ENCODE measurements around the gene HLX.

The HLX gene

DNA sequence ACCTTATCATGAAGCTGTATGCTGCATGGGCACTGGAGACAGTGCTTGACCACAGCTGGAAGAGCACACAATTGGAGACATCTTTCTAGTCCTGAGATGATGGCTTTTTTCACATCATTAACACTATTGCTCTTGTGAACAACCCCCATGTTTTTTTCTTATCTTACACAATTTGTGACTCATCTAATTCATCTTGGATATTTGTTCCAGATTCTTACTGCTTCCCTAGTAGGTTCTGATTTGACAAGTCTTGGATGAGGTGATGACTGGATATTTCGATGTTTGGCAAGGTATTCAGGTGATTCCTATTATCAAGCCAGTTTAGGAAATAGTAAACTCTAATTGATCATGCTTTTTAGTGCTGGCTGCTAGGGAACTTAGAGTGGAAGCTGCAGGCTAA is 23.7 kb downstream of the HLX start:
- DNase-seq (ENCODE audit: extremely low read depth, low read depth), result no peak
- TF ChIP-seq, protein P1, sequence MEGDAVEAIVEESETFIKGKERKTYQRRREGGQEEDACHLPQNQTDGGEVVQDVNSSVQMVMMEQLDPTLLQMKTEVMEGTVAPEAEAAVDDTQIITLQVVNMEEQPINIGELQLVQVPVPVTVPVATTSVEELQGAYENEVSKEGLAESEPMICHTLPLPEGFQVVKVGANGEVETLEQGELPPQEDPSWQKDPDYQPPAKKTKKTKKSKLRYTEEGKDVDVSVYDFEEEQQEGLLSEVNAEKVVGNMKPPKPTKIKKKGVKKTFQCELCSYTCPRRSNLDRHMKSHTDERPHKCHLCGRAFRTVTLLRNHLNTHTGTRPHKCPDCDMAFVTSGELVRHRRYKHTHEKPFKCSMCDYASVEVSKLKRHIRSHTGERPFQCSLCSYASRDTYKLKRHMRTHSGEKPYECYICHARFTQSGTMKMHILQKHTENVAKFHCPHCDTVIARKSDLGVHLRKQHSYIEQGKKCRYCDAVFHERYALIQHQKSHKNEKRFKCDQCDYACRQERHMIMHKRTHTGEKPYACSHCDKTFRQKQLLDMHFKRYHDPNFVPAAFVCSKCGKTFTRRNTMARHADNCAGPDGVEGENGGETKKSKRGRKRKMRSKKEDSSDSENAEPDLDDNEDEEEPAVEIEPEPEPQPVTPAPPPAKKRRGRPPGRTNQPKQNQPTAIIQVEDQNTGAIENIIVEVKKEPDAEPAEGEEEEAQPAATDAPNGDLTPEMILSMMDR (IDR thresholded peaks at IDR 0.05; ENCODE audit: low read depth, low read length), result no peak

- TF ChIP-seq, protein P1 (IDR thresholded peaks at IDR 0.05; ENCODE audit: low read depth, low read length), result no peak
- no peak for DNase-seq (ENCODE audit: extremely low read depth, low read depth)
These were observed 25.6 kb downstream of the HLX start for GRCh38 chr1:220904876-220905275.

DNA sequence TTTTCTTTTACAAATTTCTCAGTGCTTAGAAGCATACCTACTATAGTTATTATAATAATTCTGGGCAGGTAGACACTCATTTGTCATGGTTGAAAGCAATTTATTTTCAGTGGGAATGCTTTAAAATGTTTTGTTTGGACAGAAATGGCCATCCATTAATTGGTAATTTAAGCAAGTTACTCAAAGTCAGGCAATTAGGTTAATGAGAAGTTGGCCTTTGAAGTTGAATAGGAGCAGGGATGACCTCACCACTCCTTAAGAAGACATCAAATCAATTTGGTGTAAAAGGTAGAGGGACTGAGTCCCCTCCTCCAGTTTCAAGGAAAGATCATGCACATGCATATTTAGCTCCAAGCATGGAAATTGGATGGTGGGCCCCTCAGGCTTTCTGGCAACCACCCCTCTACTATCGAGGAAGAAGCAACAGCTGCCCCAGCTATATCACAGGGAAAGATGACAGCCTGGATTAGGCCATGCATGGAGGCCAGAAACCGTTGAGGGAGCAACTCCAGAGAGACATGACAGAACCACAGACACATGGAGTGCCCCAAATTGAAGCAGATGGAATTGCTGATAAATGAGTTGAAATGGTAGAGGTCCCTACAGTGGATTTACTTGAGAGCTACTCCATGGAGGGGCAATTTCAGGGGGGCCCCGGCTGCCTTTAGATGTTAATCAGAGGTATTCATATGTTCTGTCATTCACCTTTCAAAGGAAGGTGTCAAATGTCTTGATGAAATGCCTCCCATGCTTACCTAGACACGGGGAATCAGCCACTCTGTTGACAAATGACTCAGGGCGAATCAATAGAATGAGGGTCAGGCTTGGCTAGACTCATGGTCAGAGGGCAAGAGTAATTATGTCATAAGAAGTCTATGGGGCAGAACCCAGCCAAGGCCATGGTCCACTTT is 26.7 kb downstream of the HLX start:
- DNase-seq (ENCODE audit: extremely low read depth, low read depth), result no peak
- TF ChIP-seq, protein P1 (IDR thresholded peaks at IDR 0.05; ENCODE audit: low read depth, low read length), result no peak

DNA sequence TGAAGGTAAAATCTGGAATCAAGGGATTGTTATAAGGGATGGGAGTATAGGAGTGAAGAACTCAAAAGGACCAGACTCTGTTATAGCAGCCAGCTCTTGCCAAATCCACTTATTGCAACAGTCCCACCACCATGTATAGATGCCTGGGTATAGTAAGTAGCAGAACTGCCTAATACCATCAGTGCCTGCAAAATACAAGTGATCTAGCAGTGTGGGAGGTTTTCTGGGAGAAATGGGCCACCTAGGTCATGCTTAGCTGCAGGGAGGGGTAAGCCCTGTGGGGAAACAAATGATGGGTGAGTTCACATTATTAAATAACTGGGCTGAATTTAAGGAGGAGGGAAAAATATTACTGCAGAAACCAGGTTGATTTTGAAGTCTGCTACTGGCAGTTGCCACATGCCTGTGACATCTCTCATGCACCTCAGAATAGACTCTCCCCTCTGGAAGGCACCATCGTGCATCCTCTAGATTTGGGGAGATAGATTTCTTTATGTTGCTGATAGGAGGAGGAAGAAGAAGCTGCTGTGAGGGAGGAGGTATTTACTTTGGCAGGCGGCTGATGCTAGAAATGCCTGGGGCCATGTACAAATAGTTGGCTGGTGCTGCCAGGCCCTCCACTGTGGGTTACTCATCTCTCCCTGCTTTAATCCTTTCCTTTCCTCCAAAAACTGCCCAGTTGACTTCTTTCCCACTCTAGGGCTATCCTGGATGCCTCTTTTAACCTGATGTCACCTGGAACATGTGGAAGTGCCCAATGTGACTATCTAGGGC is 27.5 kb downstream of the HLX start:
- no peak for DNase-seq (ENCODE audit: extremely low read depth, low read depth)
- TF ChIP-seq, protein P1 (IDR thresholded peaks at IDR 0.05; ENCODE audit: low read depth, low read length), result no peak

GRCh38 chr1:220908757-220909156 is 29.5 kb downstream of the HLX start:
- TF ChIP-seq, protein P1 (IDR thresholded peaks at IDR 0.05; ENCODE audit: low read depth, low read length), result peak; percentile 49
- DNase-seq (ENCODE audit: extremely low read depth, low read depth), result no peak

- DNase-seq (ENCODE audit: extremely low read depth, low read depth), result no peak
- TF ChIP-seq, protein P1 (IDR thresholded peaks at IDR 0.05; ENCODE audit: low read depth, low read length), result no peak
These were observed 30.8 kb downstream of the HLX start for GRCh38 chr1:220910021-220910420.
